DOHH2 (cell line): ENCODE measurements around the gene TMEM158.

ENCODE experiments used
- H3F3A ChIP-seq: fragments of 200-600 bp; sonication (generic), shearing (Covaris generic); 2 replicates; pipeline ENCODE4 v1.6.0; 2016; ENCODE audit warnings: antibody characterized with exemption, mild to moderate bottlenecking; ENCODE audit not compliant: control insufficient read depth, insufficient read depth
- H3K27ac ChIP-seq: fragments of 200-600 bp; sonication (generic); 2 replicates; pipeline ENCODE4 v1.5.1; 2014; ENCODE audit warnings: low read depth, mild to moderate bottlenecking, low read length, moderate library complexity
- H3K27me3 ChIP-seq: fragments of 200-600 bp; sonication (generic); 2 replicates; pipeline ENCODE4 v1.6.1; 2014; ENCODE audit warnings: mild to moderate bottlenecking, low read length, mixed read lengths; ENCODE audit not compliant: control insufficient read depth
- H3K36me3 ChIP-seq: fragments of 200-600 bp; sonication (generic); 2 replicates; pipeline ENCODE4 v1.6.1; 2014; ENCODE audit warnings: mild to moderate bottlenecking, low read length, moderate library complexity, mixed read lengths; ENCODE audit not compliant: control insufficient read depth
- H3K4me1 ChIP-seq: fragments of 200-600 bp; sonication (generic); 2 replicates; pipeline ENCODE4 v1.6.1; 2014; ENCODE audit warnings: mild to moderate bottlenecking, low read length, mixed read lengths; ENCODE audit not compliant: control insufficient read depth
- H3K4me2 ChIP-seq: fragments of 200-600 bp; sonication (generic); 2 replicates; pipeline ENCODE4 v1.6.0; 2014; ENCODE audit warnings: mild to moderate bottlenecking, low read length, moderate library complexity
- H3K4me3 ChIP-seq: fragments of 200-600 bp; sonication (generic); 2 replicates; pipeline ENCODE4 v1.5.1; 2014; ENCODE audit warnings: mild to moderate bottlenecking, low read length, mixed read lengths
- H3K79me2 ChIP-seq: fragments of 200-600 bp; sonication (generic); 2 replicates; pipeline ENCODE4 v1.6.1; 2014; ENCODE audit warnings: mild to moderate bottlenecking, low read length, mixed read lengths; ENCODE audit not compliant: control insufficient read depth
- H3K9me2 ChIP-seq: fragments of 200-600 bp; sonication (generic); replicated peaks from 2 replicates; pipeline ENCODE4 v1.6.1; 2014; ENCODE audit warnings: mild to moderate bottlenecking, low read length, mixed read lengths; ENCODE audit not compliant: control insufficient read depth
- H3K9me3 ChIP-seq: fragments of 200-600 bp; sonication (generic); 2 replicates; pipeline ENCODE4 v1.6.1; 2014; ENCODE audit warnings: antibody characterized with exemption, low read length, mixed read lengths; ENCODE audit not compliant: control insufficient read depth, insufficient read depth
- H4K20me1 ChIP-seq: fragments of 200-600 bp; sonication (generic); 2 replicates; pipeline ENCODE4 v1.6.0; 2014; ENCODE audit warnings: low read depth, mild to moderate bottlenecking, antibody characterized with exemption, low read length, moderate library complexity; ENCODE audit not compliant: control insufficient read depth, insufficient read depth
- EZH2phosphoT487 ChIP-seq: fragments of 200-600 bp; sonication (generic); IDR thresholded peaks from 2 replicates; pipeline ENCODE4 v1.6.1; 2017; ENCODE audit warnings: borderline replicate concordance, mild to moderate bottlenecking, antibody characterized with exemption, low read length, moderate library complexity, mixed read lengths
- TF ChIP-seq, protein P1 (sequence below): fragments of 200-600 bp; sonication (generic); IDR thresholded peaks from one replicate; pipeline ENCODE4 v1.5.1; 2014; ENCODE audit warnings: antibody characterized with exemption, mild to moderate bottlenecking, low read depth, low read length; ENCODE audit not compliant: poor library complexity, severe bottlenecking

TMEM158 gene

GRCh38 chr3:45191924-45192417 lies 34.1 kb downstream of the TMEM158 start:
- Histone ChIP-seq H3F3A (no peaks in the 10 kb centered on the region), H3K4me1 (no peaks in the 10 kb centered on the region), H3K27me3 (no peaks in the 10 kb centered on the region; the same call in 1 of the 2 replicates), H3K27ac (no peak overlapping the region), H3K9me3 (no peaks in the 10 kb centered on the region), H3K4me2 (no peak overlapping the region), H4K20me1 (no peaks in the 10 kb centered on the region), H3K9me2 (no peaks in the 10 kb centered on the region), H3K36me3 (no peaks in the 10 kb centered on the region), H3K4me3 (no peak overlapping the region), H3K79me2 (no peaks in the 10 kb centered on the region)
- TF ChIP-seq, protein P1, sequence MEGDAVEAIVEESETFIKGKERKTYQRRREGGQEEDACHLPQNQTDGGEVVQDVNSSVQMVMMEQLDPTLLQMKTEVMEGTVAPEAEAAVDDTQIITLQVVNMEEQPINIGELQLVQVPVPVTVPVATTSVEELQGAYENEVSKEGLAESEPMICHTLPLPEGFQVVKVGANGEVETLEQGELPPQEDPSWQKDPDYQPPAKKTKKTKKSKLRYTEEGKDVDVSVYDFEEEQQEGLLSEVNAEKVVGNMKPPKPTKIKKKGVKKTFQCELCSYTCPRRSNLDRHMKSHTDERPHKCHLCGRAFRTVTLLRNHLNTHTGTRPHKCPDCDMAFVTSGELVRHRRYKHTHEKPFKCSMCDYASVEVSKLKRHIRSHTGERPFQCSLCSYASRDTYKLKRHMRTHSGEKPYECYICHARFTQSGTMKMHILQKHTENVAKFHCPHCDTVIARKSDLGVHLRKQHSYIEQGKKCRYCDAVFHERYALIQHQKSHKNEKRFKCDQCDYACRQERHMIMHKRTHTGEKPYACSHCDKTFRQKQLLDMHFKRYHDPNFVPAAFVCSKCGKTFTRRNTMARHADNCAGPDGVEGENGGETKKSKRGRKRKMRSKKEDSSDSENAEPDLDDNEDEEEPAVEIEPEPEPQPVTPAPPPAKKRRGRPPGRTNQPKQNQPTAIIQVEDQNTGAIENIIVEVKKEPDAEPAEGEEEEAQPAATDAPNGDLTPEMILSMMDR = no peak
- TF ChIP-seq EZH2phosphoT487 = no peak

- Histone ChIP-seq H3K4me2 (no peak overlapping the region), H4K20me1 (no peaks in the 10 kb centered on the region), H3K79me2 (no peaks in the 10 kb centered on the region), H3K27ac (no peak overlapping the region), H3F3A (no peaks in the 10 kb centered on the region), H3K4me1 (no peaks in the 10 kb centered on the region), H3K9me2 (no peaks in the 10 kb centered on the region), H3K4me3 (no peak overlapping the region), H3K36me3 (no peaks in the 10 kb centered on the region), H3K9me3 (no peaks in the 10 kb centered on the region), H3K27me3 (no peaks in the 10 kb centered on the region; the same call in 1 of the 2 replicates)
- TF ChIP-seq EZH2phosphoT487 = no peak
- TF ChIP-seq, protein P1 = no peak
Measured at GRCh38 chr3:45191424-45191823, 34.7 kb downstream of the TMEM158 start.

- Histone ChIP-seq H3K4me1 (no peaks in the 10 kb centered on the region), H4K20me1 (no peaks in the 10 kb centered on the region), H3K4me3 (no peak overlapping the region), H3F3A (no peaks in the 10 kb centered on the region), H3K4me2 (no peak overlapping the region), H3K36me3 (no peaks in the 10 kb centered on the region), H3K9me2 (no peaks in the 10 kb centered on the region), H3K9me3 (no peaks in the 10 kb centered on the region), H3K79me2 (no peaks in the 10 kb centered on the region), H3K27ac (no peak overlapping the region), H3K27me3 (peaks cover 3% of the 10 kb centered on the region; the same call in 1 of the 2 replicates)
- TF ChIP-seq, protein P1 = no peak
- no peak for TF ChIP-seq EZH2phosphoT487
Measured at GRCh38 chr3:45188719-45189659, 37.1 kb downstream of the TMEM158 start.
